ELR (cell line): ENCODE data around the gene MLLT3.
A peak's percentile ranks its signal among the peaks of the same experiment; 100 is the strongest.

ENCODE experiments used
- DNase-seq: peaks from one replicate; pipeline ENCODE4 v3.0.0-alpha.2; 2015; ENCODE audit warnings: low read depth

The MLLT3 gene

GRCh38 chr9:20414150-20414549, 208.1 kb downstream of the MLLT3 start:
- no peak for DNase-seq

DNA sequence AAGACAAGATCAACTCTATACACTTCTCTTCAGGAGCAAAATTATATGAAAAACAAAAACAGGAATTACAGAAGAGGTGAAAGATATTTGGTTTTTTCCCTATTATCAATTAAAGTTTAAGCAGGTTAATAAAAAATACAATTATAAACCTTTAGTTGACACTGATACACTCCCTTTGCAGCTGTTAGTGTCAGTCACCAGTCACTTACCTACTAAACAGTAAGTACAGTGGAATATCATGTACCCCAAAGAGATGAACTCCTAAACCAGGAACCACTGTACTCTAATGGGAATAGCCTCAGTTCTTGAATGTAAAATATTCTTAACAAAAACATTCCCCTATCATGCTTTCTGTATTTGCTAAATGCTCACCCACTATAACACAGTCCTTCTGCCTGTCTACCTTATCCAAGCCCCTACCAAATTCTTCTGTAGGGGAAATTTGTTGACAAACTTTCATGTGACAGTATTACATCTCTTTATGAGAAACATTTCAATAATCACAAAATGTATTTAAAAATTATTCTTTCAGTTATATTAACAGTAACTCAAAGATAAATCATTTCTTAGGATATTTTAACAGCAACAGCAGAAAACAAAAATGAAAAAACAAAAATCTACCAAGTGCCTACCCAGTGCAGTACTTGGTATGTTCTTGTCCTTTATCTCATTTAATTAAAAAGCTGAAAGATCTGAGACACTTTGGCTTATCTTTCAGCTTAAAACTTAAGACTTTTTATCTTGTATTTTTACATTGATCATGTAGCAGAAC, 212.8 kb downstream of the MLLT3 start:
- DNase-seq = no peak

GRCh38 chr9:20408513-20408912, 213.8 kb downstream of the MLLT3 start:
- DNase-seq = no peak

DNA sequence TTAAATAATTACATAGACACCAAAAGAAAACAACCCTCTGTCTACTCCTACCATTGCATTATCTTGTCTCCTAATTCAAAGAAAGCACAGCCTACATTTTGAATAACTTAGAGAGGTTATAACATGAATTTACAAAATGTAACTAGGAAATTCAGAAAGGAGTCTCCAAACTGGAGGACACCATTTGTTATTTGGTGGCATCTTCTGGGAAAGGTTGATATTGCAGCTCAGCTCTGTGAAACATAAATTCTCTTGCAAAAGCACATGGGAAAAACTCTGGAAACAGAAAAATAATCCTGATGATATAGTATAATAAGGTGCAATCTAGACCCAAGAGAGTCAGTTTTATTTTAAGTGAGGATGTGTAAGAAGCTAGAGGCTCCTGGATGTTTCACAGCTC, 215.3 kb downstream of the MLLT3 start:
- no peak for DNase-seq

DNA sequence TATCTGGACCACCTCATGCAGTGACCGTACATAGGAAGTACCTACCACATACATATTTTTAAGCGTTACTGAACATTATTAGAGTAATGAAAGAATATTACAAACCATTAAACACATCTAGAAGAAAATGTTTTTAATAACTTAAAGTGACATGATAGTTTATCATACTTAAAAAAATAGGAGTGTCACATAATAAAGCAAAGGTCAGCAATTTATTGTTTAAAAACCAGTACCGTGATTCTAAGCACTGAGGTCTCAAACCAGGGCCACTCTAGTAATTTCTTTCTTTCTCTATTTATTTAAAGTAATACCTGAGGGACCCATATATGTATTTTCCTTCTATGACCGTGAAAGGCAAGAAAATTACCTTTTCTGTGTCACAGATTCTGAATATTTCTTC, 216.0 kb downstream of the MLLT3 start:
- DNase-seq = no peak

- DNase-seq = no peak
These were observed 216.7 kb downstream of the MLLT3 start for GRCh38 chr9:20405616-20406015.

DNA sequence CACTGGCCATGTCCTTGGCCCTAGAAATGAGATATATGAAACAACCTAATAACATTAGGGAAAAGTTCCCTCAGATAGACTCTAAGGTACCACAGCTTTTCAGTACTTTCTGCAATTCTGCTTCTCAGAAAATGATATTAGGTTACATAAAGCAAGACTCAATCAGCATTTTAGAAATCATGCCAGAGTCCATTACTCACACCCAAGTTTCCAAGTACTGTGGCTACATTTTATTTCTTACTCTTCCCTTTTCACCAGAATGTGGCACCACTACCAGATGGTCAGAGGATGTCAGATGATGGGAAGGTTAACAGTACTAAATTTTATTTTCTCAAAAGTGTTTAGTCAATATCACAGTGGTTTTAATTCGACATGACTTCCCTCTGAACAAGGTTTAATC, 217.2 kb downstream of the MLLT3 start:
- DNase-seq = no peak

GRCh38 chr9:20404192-20404813, 218.0 kb downstream of the MLLT3 start:
- no peak for DNase-seq

DNA sequence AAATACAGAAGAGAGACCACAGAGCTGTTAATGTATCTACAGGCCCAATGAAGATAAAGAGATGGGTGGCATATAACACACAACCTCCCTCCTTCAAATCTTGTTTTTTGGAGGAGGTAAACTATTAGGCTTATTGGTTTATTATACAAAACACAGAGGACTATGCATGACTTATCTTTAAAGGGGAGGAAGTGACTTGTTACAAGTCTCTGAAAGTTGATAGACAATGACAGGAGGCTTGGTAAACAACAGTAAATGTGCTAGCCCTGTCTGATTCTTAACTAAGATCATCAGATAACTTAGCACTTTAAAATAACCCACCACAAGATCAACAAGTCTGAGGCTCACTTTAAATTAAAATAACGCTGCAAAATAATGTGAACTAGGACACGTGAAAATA, 219.0 kb downstream of the MLLT3 start:
- DNase-seq = no peak

- DNase-seq = no peak
These were observed 219.9 kb downstream of the MLLT3 start for GRCh38 chr9:20402273-20402875.

DNA sequence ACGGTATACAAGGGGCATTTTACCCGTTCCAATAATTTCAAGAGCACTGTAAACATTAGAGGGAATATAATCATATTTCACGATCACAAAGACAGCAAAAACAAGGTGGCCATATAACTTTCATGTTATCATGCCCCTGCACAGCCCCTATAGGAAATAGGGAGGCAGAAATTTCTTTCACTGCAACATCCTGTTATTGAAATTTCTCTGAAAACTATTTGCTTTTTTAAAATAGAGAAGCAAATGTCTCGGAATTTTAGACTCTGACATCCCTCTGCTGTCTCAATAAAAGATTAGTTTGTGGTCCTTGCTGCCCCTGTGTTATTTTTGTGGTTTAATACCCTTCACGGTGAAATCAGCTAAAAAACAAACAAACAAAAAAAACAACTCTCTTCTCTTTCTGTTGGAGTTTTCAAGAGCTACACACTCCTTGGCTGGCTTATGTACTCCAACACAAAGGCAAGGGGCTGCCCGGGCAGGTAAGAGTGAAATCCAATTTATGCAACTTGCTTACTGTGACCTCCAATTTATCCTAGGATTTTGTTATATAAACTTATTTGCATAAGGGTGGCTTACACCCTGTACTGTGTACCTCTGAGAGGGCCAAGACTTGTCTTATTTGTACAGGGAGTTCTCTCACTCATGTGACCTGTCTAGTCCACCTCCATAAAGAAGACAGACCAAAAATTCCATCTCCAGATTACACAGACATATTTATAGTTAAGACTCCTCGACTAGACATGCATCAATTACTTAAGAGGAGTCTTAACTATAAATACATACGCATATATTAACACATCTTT, 223.6 kb downstream of the MLLT3 start:
- no peak for DNase-seq

DNA sequence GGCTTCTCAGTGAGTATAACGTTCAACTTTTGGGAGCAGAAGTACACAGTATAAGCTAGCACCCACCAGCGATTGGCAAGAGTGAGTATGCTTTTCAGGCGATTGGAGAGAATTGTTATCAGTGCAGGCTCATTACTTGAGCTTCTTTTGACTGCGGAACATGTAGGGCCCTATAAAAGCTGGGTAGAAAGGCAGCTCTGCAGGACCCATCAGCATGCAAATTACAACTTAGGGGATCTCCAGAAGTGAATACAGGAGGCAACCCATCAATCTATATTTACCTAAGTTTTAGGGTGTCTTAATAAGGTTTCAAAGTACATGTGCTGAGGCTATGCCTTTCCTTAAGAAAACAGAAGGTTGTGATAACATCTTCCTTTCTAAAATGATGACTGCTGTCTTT, 225.0 kb downstream of the MLLT3 start:
- DNase-seq = no peak

DNA sequence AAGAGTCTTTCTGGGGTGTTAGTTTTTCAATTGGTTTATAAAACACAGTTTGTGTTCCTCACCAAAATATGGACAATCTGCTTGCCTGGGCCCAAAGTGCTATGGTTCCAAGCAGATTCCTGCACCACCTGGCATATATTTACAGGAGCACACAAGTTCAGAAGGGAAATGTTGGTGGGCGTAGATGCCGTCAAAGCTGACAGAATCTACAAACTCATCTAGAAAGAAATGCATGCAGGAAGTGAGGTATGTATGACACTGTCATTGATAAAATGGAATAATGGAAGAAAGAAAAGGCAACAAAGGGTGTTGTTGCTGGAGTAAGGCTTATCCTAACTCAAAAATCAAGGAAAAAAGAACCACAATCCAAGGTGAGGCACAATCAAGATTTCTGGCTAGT, 225.8 kb downstream of the MLLT3 start:
- no peak for DNase-seq

GRCh38 chr9:20395651-20396050, 226.6 kb downstream of the MLLT3 start:
- no peak for DNase-seq

- no peak for DNase-seq
These were observed 227.3 kb downstream of the MLLT3 start for GRCh38 chr9:20394969-20395368.

GRCh38 chr9:20391208-20391607, 231.1 kb downstream of the MLLT3 start:
- DNase-seq = no peak

DNA sequence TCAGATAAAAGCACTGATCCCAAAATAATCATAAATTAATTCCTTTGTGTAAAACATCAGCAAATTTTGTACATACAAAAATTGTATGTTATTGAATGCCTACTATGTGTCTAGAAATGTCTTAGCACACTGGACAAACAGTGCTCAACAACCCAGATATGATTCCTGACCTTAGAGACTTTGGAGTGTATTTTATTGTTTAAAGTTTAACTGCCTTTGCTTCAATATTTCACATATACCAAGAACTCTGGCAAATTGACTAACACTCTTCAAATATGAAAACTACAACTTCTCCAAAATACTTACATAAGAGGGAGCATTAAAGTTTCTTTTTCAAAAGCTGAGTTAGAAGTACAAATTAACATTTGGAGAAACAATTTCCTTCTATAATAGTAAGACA, 231.9 kb downstream of the MLLT3 start:
- DNase-seq = no peak

- no peak for DNase-seq
These were observed 235.2 kb downstream of the MLLT3 start for GRCh38 chr9:20387062-20387461.

DNA sequence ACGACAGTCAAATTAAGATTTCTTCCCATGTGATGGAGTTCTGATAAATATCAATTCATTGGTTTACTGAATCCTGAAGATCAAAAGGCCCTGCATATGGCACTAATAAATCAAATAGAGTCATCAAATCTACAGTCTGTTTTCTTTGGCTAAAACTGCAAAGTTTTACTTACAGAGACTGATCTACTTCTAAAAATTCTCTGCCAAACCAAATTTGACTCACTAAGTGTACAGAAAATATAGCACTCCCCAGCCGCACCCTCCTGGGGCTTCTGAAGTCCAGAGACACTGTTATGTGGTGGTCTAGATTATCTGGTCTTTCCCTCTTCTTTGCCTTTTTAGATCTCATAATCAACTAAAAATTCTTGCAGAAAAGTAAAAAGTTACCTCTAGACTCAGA, 237.7 kb downstream of the MLLT3 start:
- DNase-seq = no peak

DNA sequence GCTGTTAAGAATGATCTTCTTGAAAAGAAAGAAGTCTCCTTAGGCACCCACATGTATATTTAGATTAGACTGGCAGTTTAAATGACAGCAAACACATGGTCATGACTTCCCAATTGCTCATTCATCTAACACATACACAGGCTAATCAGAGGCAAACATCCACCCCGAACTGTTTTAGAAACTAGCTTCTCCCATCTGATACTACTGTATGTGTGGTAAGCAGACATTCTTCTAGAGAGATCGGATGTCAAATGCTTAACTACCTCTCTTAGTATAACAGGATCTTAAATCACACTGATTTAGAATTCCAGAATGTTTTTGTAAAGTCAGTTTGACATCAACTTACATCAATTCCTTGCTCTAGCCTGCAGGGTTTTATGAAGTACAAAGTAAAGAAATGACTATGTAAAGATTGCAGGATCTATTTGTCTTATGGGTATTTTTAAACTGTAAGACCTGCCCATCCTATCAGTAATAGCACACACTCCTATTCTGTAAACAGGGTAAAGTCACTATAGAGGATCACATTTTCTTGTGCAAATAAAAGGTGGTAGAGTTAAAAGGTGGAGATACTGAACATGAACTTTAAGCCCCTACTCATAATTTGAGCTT, 239.7 kb downstream of the MLLT3 start:
- DNase-seq = peak; percentile 11

DNA sequence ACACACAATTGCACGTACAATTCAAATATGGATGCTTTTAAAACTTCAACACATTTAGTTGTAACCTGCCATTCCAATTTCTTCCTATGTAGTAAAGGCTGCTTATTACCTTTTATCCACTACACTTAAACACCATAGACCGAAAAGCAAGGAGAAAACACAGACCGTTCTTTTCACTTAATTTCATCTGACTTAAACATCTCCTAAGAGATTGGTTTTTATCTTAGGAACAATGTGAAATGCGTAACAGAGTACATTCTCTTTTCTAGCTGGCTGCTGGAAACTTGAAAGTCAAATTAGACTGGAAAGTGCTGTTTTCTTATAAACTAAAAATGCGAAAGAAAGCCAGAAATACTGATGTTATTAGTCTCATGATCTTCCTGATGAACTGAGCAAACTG, 241.8 kb downstream of the MLLT3 start:
- DNase-seq = no peak

DNA sequence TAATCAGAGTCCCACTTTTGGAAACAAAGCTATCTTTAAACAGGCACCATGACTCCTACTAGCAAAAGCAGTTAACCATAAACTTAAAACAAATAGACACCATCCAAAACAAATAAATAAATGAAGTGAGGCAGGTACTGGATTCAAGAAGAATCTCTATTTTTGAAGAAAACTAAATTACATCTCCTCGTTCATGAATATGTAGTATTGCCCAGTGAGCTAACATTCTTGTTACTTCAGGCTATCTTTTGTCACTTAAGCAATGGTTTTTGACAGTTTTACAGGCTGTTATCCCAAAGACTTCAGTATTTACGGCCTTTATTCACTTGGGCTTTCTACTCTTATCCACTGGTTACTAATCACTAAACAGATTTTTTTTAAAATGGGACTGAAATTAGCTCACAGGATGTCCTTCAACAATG, 242.5 kb downstream of the MLLT3 start:
- DNase-seq = no peak
